ENCODE measurements around the gene DGKI.

DGKI gene

GRCh38 chr7:137521451-137521850 lies 325.3 kb downstream of the DGKI start:
- no peak for DNase-seq

DNA sequence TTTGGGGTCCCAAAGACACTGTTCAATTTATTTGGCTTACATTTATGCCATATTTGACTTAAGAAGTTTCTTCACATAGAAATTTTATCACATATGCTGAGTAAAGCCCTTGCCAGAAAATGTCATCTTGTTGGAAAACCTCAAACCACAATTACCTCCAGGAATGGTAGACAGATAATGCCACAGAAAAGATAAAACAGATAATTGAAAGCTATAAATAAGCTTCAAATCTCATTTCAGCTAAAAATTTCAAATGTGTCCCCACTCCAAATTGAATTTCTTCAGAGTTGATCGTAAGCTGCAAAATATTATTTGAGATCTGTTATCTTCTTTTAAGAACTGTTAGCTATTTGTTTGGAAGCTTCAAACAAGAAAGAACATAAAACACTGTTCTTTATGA lies 326.8 kb downstream of the DGKI start:
- DNase-seq: no peak

DNA sequence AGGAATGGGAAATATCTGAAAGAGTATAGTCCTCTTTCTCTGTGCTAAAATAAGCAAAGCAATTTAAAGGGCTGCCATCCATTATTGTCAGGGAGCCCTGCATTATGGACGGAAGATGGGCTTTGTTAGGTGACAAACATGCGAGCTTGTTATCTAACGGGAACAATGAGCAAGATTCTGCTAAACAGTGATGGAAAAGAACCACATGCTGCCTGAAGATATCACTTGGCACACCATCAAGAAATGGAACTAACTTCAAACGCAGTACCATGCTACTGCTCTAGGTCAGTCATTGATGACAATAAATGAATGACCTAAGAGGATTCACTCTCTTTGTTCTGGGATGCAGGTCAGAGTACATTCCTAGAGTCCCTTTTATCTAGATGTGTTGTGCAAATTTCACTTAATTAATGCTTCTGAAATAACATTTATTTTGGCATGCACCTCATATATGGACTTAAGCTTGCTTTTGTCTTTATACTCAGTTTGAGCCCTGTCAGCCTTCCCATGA lies 327.5 kb downstream of the DGKI start:
- DNase-seq: no peak

DNA sequence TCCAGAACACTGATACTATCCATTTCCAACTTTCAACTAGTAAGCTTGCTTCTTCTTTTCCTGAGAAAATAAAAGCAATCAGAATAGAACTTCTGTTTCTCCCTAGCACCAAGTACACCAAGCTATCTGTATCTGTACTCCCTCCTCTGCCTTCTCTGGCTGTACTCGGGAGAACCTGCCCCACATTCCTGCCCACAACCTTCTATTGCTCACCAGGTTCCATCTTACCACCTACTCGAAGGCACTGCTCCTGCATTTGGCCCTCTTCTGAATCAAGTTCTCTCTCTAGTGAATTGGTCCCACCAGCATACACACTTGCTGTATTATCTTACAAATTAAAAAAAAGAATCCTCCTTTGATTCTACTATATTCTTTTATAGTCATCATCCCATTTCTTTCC lies 333.7 kb downstream of the DGKI start:
- DNase-seq: no peak

DNA sequence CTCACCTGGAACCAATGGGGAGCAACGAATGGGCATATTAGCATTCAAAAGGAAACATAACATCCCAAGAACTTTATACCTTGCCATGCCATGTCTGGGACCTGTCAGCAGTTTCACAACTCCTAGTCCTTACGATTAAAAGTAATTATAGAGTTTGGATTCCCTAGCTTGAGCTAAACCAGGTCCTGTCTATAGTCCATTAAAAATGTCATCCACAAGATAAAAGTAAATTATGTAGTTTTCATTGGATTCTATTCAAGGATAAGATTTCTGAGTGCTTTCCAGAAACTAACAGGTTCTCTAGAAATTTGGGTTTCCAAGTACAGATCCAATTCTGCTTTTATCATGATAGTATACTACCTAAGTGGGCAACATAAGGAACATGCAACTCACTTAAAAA lies 339.7 kb downstream of the DGKI start:
- no peak for DNase-seq

- no peak for DNase-seq
Observed at GRCh38 chr7:137506031-137506430, 340.7 kb downstream of the DGKI start.

GRCh38 chr7:137501562-137501961 lies 345.2 kb downstream of the DGKI start:
- DNase-seq: no peak

DNA sequence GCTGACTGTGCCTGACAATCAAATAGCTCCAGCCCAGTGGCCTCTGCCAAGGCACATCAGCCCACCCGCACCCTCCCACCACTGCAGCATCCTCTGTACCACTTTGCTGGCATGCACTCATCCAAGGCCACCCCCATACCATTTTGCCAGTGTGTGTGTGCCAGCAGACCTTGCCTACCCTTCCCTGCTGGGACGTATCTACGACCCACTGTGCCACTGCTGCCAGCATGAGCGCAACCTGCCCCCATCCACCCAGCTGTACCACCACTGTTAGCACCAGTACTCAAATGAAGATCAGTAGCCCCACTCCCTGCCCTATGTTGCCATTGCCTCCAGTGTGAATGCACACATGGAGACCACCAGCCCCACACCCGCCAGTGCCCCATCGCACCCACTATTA lies 353.9 kb downstream of the DGKI start:
- no peak for DNase-seq

DNA sequence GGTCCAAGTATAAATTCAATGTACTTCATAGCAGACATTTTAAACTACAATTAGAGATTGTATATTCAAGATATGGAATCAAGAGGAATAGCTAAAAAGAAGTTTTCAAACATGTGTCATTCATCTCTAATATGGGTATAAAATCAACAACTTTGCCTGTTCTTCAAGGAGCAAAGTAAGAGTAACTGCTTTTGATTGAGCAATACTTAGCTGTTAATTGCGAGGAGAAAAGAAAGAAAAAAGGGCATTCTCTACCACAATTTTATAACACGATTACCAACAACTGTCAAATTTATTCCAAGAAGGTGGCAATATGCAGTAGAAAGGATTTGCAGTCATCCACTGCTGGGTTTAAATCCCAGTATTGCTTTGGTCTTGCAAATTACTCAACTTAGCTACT lies 356.9 kb downstream of the DGKI start:
- no peak for DNase-seq

DNA sequence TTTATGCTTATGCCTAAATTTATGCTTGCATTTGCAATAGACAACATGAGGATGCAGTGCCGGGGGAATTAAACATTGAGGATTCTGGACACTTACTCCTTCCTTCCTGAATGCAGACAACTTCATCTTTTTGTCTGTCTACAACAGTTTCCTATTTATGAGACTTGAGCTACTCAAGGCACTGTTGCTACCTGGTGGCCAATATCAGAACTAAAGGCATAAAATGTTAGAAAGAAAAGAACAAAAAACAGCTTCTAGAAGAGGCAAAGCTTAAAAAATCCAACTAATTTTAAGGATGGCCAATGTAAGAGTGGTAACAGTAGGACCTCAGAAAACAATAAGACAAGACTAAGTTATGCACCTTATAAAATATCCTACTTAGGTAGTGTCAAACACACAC lies 358.7 kb downstream of the DGKI start:
- DNase-seq: no peak

- DNase-seq: no peak
Observed at GRCh38 chr7:137485818-137486217, 361.0 kb downstream of the DGKI start.

- no peak for DNase-seq
Observed at GRCh38 chr7:137484326-137484725, 362.4 kb downstream of the DGKI start.

- no peak for DNase-seq
Observed at GRCh38 chr7:137482466-137482865, 364.3 kb downstream of the DGKI start.

DNA sequence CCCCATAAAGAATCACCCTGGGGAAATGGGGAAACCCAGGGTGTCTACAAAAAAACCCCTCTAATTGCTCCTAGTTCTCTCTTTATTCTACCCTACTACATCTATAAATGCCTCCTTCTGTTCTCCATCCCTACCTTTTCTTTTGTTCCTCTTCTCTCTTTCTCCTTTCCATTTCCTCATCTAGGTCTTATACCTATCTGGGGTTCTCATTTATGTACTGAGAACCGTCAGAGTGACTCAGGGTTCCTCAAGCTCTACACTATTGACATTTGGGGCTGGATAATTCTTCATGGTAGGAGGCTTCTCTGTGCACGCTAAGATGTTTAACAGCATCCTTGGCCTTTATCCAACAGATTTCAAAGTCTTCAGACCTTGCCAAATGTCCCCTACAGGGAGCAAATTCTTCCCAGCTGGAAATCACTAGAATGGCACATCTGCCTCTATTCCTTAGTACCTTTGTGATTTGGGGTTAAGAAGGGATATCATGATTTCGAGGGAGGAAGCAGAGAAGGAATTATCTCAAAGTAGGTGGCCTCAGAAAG lies 365.9 kb downstream of the DGKI start:
- no peak for DNase-seq

- DNase-seq: no peak
Observed at GRCh38 chr7:137480401-137480800, 366.4 kb downstream of the DGKI start.

- DNase-seq: no peak
Observed at GRCh38 chr7:137476937-137477336, 369.8 kb downstream of the DGKI start.

- no peak for DNase-seq
Observed at GRCh38 chr7:137475966-137476365, 370.8 kb downstream of the DGKI start.

GRCh38 chr7:137474540-137475026 lies 372.2 kb downstream of the DGKI start:
- DNase-seq: no peak

- no peak for DNase-seq
Observed at GRCh38 chr7:137471128-137471527, 375.6 kb downstream of the DGKI start.

DNA sequence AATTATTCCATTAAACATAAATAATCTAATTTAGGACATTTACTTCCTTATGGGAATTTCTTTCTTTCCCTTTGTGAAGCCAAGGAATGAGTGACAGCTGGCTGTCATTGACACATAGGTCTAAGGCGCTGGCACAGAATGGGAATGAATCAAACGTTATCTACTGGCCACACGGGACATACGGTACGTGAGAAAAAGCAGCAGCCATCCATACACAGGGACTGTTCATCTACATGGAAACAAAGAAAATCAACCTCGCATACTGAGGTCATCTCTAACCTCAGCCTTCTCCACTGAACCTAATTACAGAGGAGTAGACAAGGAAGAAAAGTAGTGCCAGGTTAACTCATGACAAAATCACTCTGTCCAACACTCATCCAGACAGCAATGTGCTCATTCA lies 376.9 kb downstream of the DGKI start:
- no peak for DNase-seq

DNA sequence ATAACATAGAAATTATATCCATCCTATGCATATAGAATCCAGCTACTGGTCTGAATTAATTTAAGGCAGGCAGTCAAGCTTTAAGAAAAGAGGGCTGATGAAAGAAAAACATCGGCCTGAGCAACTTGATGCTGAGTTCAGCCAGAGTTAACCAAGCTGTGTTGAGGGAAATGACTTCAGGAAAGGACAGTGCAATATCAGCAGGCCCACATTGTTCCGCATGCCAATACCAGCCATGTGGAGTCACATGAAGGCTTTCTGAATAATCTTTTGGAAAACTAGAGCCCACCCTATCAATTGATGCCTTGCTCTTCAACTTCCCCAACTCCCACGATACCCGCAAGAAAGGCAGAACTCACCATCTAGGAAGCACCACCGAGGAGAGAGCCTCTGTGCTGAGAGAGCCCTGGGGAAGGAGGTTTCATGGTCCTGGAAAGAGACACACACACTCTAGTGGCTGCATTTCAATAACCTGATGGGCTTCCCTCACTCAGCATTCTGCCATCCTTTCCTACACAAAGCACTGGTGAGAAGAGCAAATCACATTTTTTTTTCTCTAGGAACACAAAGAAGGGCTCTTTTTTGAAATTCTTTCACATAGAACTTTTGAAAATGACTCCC lies 377.5 kb downstream of the DGKI start:
- no peak for DNase-seq

DNA sequence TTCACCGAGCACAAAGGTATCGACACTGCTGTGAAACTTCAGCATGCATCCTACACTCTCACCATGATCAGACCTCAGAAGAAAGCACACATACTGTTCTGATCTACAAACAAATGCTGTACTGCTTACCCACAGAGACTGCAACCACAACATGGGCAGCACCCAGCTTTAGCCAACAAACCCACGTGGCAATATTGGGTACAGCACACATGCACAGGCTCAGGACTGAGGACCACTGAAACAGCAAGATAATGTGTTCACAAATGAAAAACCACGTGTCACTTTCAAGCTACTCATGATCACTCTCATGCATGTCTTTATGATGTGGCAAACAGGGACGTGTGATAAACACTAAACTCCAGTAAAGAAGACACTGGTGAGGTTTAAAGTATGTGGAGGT lies 383.9 kb downstream of the DGKI start:
- no peak for DNase-seq

GRCh38 chr7:137462074-137462715 lies 384.6 kb downstream of the DGKI start:
- DNase-seq: no peak

DNA sequence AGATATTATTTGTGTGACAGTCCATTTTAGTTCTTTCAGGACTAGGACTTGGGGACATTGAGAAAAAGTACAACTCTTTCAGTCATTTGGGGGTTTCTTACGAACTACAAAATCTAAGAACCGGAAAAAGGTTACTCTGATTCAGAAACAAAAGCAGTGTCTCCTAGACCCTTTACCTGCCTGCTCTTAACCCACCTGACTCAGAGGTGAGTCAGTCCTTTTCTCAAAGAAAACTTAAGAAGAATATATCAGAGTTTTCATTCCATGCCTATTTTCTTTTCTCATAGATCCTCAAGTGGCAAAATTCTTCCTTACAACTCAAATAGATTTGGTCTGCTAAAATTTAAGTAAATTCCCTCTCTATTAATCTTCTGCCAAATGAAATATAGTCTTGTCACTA lies 388.4 kb downstream of the DGKI start:
- DNase-seq: no peak

- DNase-seq: no peak
Observed at GRCh38 chr7:137454767-137455166, 392.0 kb downstream of the DGKI start.

Data from NK-92 treated with Interleukin-12 subunit alpha and Interleukin-12 subunit beta, amount 100 ng/mL, for 24 hours (cell line).